Retinal pigment epithelial cell (primary cell): Measurements from ENCODE around the gene MEF2A.
A peak's percentile ranks its signal among the peaks of the same experiment; 100 is the strongest.

ENCODE experiments used
- DNase-seq: peaks from one replicate; pipeline ENCODE4 v3.0.0-alpha.2; 2010; ENCODE audit warnings: low read depth
- H3K4me3 ChIP-seq: 2 replicates; pipeline ENCODE4 v1.5.1; 2011; ENCODE audit warnings: mild to moderate bottlenecking, low read length, control low read depth, moderate library complexity
- TF ChIP-seq, protein P1 (sequence below): conservative IDR thresholded peaks from 2 replicates; pipeline ENCODE4 v1.5.1; 2011; ENCODE audit warnings: low read depth, low read length, control low read depth, inconsistent platforms

The MEF2A gene

DNA sequence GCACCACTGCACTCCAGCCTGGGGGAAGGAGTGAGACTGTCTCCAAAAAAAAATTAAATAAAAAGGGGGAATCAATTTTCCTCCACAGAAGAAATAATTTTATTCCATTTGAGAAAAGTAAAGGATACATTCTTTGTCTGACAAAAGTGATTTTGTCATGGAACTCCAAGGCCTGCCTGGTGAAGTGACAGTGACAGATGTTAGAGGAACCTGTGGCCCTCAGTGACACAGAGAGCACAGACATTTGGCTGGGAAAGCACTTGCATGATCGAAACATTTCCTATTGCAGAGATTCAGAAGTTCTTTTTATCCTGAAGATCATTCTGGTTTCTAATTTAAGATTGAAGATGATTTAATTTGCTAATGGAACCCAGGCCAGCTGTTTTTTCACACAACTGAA, 161.5 kb downstream of the MEF2A start:
- DNase-seq: no peak
- no peak overlapping the region for H3K4me3 ChIP-seq
- TF ChIP-seq, protein P1, sequence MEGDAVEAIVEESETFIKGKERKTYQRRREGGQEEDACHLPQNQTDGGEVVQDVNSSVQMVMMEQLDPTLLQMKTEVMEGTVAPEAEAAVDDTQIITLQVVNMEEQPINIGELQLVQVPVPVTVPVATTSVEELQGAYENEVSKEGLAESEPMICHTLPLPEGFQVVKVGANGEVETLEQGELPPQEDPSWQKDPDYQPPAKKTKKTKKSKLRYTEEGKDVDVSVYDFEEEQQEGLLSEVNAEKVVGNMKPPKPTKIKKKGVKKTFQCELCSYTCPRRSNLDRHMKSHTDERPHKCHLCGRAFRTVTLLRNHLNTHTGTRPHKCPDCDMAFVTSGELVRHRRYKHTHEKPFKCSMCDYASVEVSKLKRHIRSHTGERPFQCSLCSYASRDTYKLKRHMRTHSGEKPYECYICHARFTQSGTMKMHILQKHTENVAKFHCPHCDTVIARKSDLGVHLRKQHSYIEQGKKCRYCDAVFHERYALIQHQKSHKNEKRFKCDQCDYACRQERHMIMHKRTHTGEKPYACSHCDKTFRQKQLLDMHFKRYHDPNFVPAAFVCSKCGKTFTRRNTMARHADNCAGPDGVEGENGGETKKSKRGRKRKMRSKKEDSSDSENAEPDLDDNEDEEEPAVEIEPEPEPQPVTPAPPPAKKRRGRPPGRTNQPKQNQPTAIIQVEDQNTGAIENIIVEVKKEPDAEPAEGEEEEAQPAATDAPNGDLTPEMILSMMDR: no peak

DNA sequence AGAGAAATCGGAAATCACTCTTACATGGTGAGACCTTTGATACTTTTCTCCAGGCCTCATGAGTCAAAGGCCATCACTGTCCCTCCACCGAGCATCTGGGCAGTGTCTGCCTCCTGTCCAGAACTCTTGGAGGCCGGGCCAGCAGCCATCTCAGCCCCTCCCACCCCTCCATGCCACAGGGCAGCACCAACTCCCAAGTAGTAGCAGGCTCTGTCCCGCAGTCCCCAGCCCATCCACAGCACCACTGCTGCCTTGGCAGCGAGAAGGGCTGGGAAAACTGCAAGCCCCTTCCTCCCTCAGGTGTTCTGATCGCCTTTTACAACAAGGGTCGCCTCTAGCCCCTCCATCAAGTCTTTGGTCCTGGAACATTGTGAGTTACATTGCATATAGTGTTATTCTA, 161.9 kb downstream of the MEF2A start:
- no peak for DNase-seq
- no peak overlapping the region for H3K4me3 ChIP-seq
- TF ChIP-seq, protein P1: no peak

DNA sequence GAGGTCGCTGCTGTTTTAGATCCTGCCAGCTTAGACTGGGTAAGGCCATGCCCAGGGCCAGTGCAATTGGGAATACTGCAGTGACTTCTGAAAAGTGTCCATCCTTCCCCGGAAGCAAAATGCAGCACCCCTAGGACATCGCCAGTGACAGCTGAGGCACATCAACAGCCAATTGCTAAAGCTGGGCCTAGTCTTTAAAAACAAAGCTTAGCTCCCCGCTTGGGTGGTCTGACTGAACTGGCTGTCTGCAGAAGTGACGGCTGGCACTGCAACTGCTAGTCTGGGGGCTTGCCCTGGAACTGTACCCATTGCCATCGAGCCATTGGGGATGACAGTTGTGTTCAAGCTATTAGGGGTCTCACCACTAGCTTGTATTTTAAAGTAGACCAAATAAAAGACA, 163.1 kb downstream of the MEF2A start:
- TF ChIP-seq, protein P1: no peak
- no peak overlapping the region for H3K4me3 ChIP-seq
- DNase-seq: no peak

DNA sequence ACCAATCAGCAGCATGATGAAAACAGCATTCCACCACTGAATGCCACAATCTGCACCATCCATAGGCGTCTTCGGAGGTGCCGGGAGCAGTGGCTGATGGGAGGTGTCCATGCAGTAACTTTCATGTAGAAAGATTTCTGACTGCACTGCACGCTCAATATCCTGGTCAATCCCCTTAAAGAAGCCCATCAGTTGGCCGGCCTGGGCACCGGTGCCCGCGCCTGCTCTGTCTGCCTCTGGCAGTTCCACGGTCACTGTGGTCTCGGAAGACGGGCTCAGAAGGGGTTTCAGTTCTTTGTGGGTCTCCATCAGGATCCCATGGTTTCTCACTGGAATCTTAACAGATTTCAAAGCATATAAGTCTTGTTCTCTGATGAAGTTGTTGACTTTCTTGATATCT, 163.5 kb downstream of the MEF2A start:
- TF ChIP-seq, protein P1: no peak
- DNase-seq: no peak

DNA sequence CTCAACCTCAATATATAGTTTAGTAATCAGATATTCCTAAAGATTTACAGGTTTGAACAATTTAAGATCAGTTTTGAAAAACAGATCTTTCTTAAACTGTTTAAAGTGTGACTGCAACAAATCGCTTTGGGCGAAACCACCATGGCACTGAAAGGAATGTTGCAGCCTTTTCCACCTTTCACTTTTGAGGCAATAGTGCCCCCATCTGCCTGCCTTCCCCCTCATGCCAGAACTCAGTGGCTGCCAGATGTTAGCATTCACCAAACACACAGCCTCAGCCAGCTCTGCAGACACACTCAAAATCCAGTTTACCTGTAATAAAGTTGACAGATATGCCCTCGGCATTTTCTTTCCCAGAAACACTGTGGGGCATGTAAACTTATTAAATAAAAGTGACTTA, 164.1 kb downstream of the MEF2A start:
- no peak for DNase-seq
- TF ChIP-seq, protein P1: peak; percentile 50
- H3K4me3 ChIP-seq: no peak overlapping the region

More for the DNA sequence above, 163.5 kb downstream of the MEF2A start:
- no peak overlapping the region for H3K4me3 ChIP-seq

DNA sequence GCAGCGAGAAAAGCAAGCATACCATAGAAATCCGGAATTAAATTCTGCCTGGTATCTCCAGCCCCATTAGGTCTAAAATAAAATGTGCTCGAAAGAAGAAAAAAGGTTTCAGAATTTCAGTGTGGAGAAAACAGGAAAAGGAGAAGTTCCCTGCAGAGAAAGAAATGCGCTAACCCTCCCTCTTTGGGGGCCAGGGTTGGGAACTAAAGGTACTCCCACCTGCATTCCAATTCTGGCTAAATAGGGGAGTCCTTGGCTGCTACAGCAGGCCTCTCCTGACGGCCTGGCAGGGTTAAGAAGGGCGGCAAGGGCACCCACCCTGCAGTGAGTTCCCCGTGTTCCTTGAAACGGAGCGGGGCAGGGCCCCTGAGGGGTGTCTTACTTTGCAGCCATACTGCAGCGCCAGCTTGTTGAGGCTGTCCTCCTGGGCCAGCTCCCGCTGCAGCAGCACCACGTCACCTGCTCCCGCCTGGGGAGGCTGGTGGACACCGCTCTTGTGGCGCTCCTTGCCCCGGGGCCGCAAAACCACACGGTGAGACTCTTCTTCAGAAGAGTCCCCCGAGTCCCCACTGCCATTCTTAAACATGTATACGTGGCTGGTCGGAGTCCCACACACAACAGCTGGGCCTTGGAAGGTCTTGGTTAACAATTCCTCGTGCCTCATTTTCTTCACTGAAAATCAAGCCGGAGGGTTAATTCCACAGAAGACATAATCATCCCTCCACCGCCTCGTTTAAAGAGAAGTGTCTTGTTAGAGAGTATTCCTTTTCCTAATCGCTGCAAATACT, 165.7 kb downstream of the MEF2A start:
- DNase-seq: no peak
- H3K4me3 ChIP-seq: peak overlapping the region; percentile 71
- TF ChIP-seq, protein P1: no peak

DNA sequence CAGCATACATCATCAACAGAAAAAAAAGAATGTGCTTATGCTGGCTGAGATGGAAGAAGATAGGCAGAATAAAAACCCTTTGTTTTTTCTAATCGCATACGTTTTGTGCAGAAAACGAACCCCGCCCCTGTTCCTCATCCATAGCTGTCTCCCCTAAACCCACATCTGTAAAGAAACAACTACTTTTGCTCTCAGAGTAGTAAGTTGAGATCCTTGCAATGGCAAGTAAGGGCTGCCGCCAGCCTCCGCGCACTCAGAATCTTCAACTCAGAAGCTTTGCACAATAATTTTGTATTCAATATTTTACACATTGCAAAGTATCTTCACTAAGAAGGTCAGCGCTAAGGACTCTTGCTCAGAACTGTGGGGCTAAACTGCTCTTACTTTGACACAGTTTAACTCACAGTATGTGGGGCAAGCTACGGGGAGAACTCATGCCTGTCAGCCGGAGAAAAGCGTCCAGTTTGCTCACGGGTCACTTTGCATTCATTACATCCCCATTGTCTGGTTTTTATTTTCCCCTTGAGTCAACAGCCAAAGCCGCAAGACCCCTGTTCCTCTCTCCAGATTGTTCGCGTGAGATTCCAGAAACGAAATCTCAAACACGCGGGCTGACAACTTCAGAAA, 166.5 kb downstream of the MEF2A start:
- TF ChIP-seq, protein P1: no peak
- no peak for DNase-seq
- H3K4me3 ChIP-seq: peak overlapping the region; percentile 71
